SHP77 treated with DMSO at 0.1 percent for 48 hours (cell line): ENCODE measurements around the gene EPHX1.
A peak's percentile ranks its signal among the peaks of the same experiment; 100 is the strongest.
"Not testable (repeated sequence)": the region's sequence is repeated elsewhere in the genome, so short reads cannot be mapped to it uniquely, and the experiment has no call there.

Experiments
- DNase-seq: peaks from one replicate; lab custom pipeline; 2025; lab: John Stamatoyannopoulos, UW

EPHX1 gene

GRCh38 chr1:225816643-225817538 lies 7.0 kb downstream of the EPHX1 start:
- DNase-seq: no peak

DNA sequence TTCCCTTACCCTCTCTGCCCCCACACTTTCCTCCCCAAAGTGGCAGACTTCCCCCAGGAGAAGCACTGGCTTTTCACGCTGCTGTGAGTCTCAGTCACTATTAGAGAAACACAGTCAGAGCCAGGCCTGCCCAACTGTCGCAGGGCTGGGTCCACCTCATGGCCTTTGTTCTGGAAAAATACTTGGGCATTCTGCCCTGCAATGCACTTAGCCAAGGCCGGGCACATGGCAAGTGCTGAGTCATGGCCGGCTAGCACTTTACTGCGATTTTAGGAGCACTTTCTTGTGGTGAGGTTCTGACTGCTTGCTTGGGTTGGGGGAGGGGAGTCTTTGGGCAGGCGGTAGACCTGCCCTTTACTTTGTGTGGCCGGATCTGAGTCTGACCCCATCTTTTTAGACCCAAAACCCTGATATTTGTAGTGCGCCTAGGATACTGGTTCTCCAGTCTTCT lies 7.7 kb downstream of the EPHX1 start:
- DNase-seq: no peak

- no peak for DNase-seq
Measured at GRCh38 chr1:225818229-225818628, 8.3 kb downstream of the EPHX1 start.

- DNase-seq: no peak
Measured at GRCh38 chr1:225819346-225820192, 9.6 kb downstream of the EPHX1 start.

DNA sequence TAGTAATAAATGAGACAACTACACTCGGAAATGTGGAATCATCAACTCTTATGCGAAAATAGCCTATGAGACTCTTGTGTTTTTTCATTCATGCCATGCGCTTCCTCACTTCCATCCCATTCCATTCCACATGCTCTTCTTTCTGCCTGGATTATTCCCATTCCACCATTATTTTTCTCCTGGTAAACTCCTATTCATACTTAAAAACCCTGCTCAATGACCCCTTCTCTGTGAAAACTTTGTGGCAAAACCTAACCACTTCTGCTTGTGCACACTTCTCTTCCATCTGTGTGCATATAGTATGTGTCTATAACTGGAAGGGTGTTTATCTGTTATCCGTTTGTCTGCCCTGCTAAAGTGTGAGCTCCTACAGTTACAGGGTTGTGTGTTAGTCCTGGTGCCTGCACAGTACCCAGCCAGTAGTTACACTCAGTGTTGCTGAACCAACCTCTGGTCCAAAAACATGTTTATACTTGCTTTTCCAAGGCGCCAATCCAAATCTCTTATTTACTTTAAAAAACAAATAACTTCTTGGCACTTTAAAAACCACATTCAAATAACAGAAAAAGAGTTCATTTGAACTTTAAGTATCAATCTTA lies 10.7 kb downstream of the EPHX1 start:
- no peak for DNase-seq

GRCh38 chr1:225822655-225823403 lies 12.9 kb downstream of the EPHX1 start:
- no peak for DNase-seq

DNA sequence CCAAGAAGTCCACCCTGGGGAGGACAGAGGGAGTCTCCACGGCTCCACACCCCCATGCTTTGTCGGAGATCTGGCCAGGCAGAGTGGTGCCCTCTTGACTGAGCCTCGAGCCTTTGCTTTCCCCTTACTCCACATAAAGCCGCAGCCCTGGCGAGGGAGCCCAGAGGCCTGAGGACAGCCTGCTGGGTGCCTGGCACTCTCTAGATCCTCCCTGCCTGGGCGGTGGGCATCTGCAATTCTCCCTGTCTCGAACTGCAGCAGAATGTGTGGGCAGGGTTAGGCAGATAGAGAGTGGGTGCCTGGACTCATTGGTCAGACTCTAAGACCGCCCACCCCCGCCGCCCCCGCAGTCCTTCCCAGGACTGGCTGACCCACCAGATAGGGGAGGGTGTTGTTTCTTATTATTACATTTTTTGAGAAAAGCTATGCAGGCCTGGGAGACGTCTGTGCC lies 13.9 kb downstream of the EPHX1 start:
- no peak for DNase-seq

DNA sequence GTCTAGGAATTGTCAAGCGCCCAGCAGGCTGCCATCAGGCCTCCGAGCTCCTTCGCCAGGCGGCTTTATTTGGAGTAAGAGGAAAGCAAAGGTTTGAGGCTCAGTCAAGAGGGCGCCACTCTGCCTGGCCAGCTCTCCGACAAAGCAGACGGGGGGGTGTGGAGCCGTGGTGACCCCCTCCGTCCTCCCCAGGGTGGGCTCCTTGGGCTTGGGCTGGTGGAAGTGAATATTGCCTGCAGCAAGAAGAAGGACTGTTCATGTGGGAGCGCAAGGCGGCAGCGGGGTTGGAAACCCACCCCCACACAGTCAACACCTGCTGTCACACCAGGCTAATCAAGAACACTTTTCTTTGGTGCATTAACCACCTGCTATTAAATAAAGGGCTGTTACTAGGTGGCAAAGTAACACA lies 14.6 kb downstream of the EPHX1 start:
- DNase-seq: no peak

DNA sequence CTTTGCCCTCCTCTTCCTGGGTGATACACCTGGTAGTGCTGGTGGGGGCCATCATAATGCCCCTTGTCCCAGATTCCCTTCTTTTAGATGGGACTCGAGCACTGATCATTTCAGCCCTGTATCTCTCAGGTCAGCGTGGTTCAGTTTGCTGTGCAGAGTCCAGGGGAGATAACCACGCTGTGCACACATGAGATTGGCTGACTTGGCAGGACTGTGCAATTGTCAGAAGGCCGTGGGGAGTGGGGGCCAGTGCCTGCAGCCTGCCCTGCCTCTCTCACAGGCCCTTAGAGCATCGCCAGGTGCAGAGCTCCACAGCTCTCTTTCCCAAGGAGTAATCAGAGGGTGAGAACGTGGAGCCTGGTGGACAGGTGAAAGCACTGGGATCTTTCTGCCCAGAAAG lies 15.2 kb downstream of the EPHX1 start:
- DNase-seq: peak; percentile 22

- peak; percentile 43 for DNase-seq
Measured at GRCh38 chr1:225825607-225826007, 15.7 kb downstream of the EPHX1 start.

GRCh38 chr1:225827076-225827475 lies 17.2 kb downstream of the EPHX1 start:
- no peak for DNase-seq

GRCh38 chr1:225828706-225829345 lies 18.9 kb downstream of the EPHX1 start:
- DNase-seq: no peak

DNA sequence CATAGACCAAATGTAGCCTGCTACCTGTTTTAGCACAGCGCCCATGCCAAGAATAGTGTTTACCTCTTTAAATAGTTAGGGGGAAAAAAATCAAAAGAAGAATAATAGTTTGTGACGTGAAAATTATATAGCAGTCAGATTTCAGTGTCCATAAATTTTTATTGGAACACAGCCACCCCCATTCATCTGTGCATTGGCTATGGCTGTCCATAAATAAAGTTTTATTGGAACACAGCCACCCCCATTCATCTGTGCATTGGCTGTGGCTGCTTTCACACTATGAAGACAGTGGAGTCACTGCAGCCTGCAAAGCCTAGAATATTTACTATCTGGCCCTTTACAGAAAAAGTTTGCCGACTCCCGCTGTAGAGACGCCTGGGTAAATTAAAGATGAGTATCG lies 20.9 kb downstream of the EPHX1 start:
- DNase-seq: no peak

GRCh38 chr1:225834417-225835329 lies 24.7 kb downstream of the EPHX1 start:
- DNase-seq: no peak

DNA sequence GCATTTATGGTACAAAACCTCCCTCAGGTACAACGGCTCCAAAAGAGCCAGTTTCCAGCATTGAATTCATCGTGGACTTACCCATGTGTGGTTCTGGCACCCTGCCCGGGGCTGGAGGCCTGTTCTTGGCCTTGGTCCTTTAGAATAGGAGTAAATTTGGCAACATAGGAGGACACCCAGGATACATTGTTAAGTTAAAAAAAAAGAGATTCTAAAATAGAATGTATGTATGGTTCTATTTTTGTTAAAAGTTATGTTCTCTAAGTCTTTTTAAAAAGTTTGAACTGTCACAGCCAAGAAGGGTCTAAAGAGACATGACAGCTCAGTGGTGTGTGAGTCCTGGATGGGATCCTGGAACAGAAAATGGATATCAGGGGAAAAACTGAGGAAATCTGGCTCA lies 25.9 kb downstream of the EPHX1 start:
- DNase-seq: no peak

GRCh38 chr1:225836296-225836695 lies 26.4 kb downstream of the EPHX1 start:
- not testable (repeated sequence) for DNase-seq

- no peak for DNase-seq
Measured at GRCh38 chr1:225838793-225839192, 28.9 kb downstream of the EPHX1 start.

DNA sequence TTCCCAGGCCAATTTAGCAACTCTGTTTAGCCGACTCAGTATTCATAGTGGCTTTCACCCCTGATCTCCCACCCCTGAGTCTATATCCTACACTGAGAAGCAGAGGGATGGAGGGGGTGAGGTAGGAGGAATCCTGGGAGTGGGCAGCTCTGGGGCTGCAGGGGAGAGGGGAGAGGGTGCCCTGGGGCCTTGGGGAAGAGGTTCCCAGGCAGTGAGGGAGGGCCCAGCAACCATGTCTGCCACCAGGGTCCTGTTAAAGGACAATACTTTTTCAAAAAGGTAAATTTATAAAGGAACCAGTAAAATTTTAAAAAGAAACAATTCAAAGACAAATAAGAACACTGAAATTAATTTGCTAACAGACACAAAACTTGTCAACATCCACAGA lies 30.3 kb downstream of the EPHX1 start:
- DNase-seq: no peak

DNA sequence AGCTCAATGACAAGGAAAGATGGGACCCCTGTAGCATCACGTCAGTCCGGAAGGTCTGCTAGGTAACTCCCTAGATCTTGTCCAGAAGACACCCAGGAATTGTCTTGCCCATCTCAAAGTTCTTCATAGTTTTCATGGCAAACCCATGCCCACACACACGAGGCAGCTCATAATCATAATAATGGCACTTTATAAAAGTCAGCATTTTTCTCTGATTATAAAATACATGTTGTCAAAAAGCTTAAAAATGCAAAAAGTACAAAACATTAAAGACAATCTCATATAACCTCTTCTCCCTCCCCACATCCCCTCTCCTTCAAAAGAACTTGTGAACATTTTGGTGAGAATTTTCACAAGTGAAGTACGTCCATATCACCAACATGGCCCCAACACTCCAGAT lies 30.8 kb downstream of the EPHX1 start:
- no peak for DNase-seq

- no peak for DNase-seq
Measured at GRCh38 chr1:225842074-225842473, 32.1 kb downstream of the EPHX1 start.
